HepG2 (cell line): Measurements from ENCODE around the gene OST4. TPM values are rescaled to one million over a fixed set of nuclear protein-coding genes. Genes with fewer than 3 reads are reported as not detected.

Experiments
- ATAC-seq: fragments of 200-7000 bp; cut with Tn5 transposase; 3 replicates; pipeline ENCODE4 v1.9.1; 2020; ENCODE audit warnings: mild to moderate bottlenecking, moderate library complexity
- BruUV-seq: library from RNA; stranded (reverse); fragments of 400-500 nt; replicated peaks from 2 replicates; lab custom pipeline; 2021; lab: Mats Ljungman, UMichigan
- CTCF ChIA-PET: fragments of 300-600 bp; formaldehyde crosslinking; extraction: SDS; loops from one replicate; lab custom pipeline; 2021; ENCODE audit warnings: low total read pairs, inconsistent platforms, low intra/inter-chr PET ratio; lab: Yijun Ruan, JAX
- POLR2A ChIA-PET: fragments of 350-600 bp; sonication (Branson Sonifier 250); formaldehyde crosslinking; loops from one replicate; lab custom pipeline; 2020; ENCODE audit warnings: antibody characterized with exemption, inconsistent platforms; lab: Yijun Ruan, JAX
- DNase-seq: peaks from one replicate; pipeline ENCODE4 v3.0.0-alpha.2; 2015; ENCODE audit warnings: low spot score
- FAIRE-seq: peaks from 3 replicates; lab custom pipeline; 2011; peaks lifted over from hg19 to GRCh38; lab: Jason Lieb, UNC
- H2AFZ ChIP-seq: one replicate; pipeline ENCODE4 v1.6.1; 2011; ENCODE audit warnings: low read length, inconsistent platforms
- H3K27ac ChIP-seq: fragments of 300-600 bp; 3 replicates; pipeline ENCODE4 v1.8.0; 2011; ENCODE audit warnings: mixed run types, mild to moderate bottlenecking, mixed read lengths, low read length, inconsistent platforms; ENCODE audit not compliant: insufficient read depth; ENCODE audit errors: extremely low read length
- H3K27me3 ChIP-seq, 2 experiments: fragments of 200-600 bp in 1 of 2; 2 replicates in 1 of 2; 3 replicates in 1 of 2; pipeline versions ENCODE4 v1.6.0 to v1.8.0; 2011; ENCODE audit warnings: low read length in 2 of 2, mild to moderate bottlenecking in 2 of 2, moderate library complexity in 2 of 2, inconsistent platforms in 1 of 2; ENCODE audit not compliant: insufficient read depth in 2 of 2, control insufficient read depth in 1 of 2
- H3K36me3 ChIP-seq, 2 experiments: fragments of 200-600 bp in 1 of 2; replicated peaks in 1 of 2; 2 replicates in 1 of 2; 3 replicates in 1 of 2; pipeline versions ENCODE4 v1.5.1 to v1.8.0; 2011; ENCODE audit warnings: low read length in 2 of 2, inconsistent platforms in 1 of 2; ENCODE audit not compliant: insufficient read depth in 2 of 2, control insufficient read depth in 1 of 2
- H3K4me1 ChIP-seq: 2 replicates; pipeline ENCODE4 v1.5.1; 2012; ENCODE audit warnings: low read length, inconsistent platforms; ENCODE audit not compliant: insufficient read depth
- H3K4me2 ChIP-seq: 2 replicates; pipeline ENCODE4 v1.6.0; 2011; ENCODE audit warnings: low read depth, low read length, inconsistent platforms
- H3K4me3 ChIP-seq, 3 experiments: fragments of 200-600 bp in 1 of 3; sonication (generic), shearing (Covaris generic) in 1 of 3; replicated peaks in 1 of 3; 2 replicates each; pipeline ENCODE4 v1.5.1; 2011 to 2016; ENCODE audit warnings: low read length in 3 of 3, inconsistent platforms in 2 of 3, low read depth in 2 of 3, mild to moderate bottlenecking in 2 of 3, control low read depth in 1 of 3, mixed read lengths in 1 of 3; ENCODE audit not compliant: insufficient read depth in 1 of 3
- H3K79me2 ChIP-seq: one replicate; pipeline ENCODE4 v1.6.1; 2011; ENCODE audit warnings: low read length, inconsistent platforms; ENCODE audit not compliant: insufficient read depth
- H3K9ac ChIP-seq: 2 replicates; pipeline ENCODE4 v1.6.0; 2011; ENCODE audit warnings: mild to moderate bottlenecking, low read depth, low read length, inconsistent platforms; ENCODE audit not compliant: insufficient read depth
- H3K9me3 ChIP-seq: 2 replicates; pipeline ENCODE4 v1.5.1; 2012; ENCODE audit warnings: mild to moderate bottlenecking, low read length
- H4K20me1 ChIP-seq: 2 replicates; pipeline ENCODE4 v1.6.0; 2011; ENCODE audit warnings: inconsistent platforms, mild to moderate bottlenecking, low read length, moderate library complexity; ENCODE audit not compliant: insufficient read depth
- NFIB ChIP-seq: sonication (generic); formaldehyde crosslinking; IDR thresholded peaks from 2 replicates; pipeline ENCODE4 v1.9.0; 2021; ENCODE audit warnings: missing genetic modification reagents, mild to moderate bottlenecking, borderline replicate concordance
- ZBTB7A ChIP-seq: sonication (generic); formaldehyde crosslinking; IDR thresholded peaks from 2 replicates; pipeline ENCODE4 v1.8.0; 2022; ENCODE audit warnings: mild to moderate bottlenecking, missing genetic modification reagents
- ZNF251 ChIP-seq: sonication (generic); formaldehyde crosslinking; IDR thresholded peaks from 2 replicates; pipeline ENCODE4 v1.9.0; 2021; ENCODE audit warnings: mild to moderate bottlenecking, missing genetic modification reagents
- ZNF607 ChIP-seq: sonication (generic); formaldehyde crosslinking; IDR thresholded peaks from 2 replicates; pipeline ENCODE4 v1.5.1; 2020; ENCODE audit warnings: missing genetic modification reagents, mild to moderate bottlenecking, borderline replicate concordance
- ZNF772 ChIP-seq: sonication (generic); formaldehyde crosslinking; IDR thresholded peaks from 2 replicates; pipeline ENCODE4 v1.5.0; 2020; ENCODE audit warnings: mild to moderate bottlenecking, missing genetic modification reagents
- ZSCAN21 ChIP-seq: sonication (generic); formaldehyde crosslinking; IDR thresholded peaks from 2 replicates; pipeline ENCODE4 v1.8.0; 2022; ENCODE audit warnings: mild to moderate bottlenecking, missing genetic modification reagents, moderate library complexity, borderline replicate concordance
- WGBS: methylation state at CpG from one replicate; pipeline ENCODE4 v1.1.6; 2017; ENCODE audit warnings: low lambda C conversion rate; 5-methylcytosine and 5-hydroxymethylcytosine counted together
- in situ Hi-C: cut with HindIII; loops from 2 replicates; pipeline ENCODE4 v1.10.0; 2017; ENCODE audit warnings: low pct_unique_long_range_greater_than_20kb; ENCODE audit not compliant: extremely low pct_ligation_motif_present
- intact Hi-C: fragments of 100-400 bp; cut with micrococcal nuclease; formaldehyde crosslinking; loops from one replicate; pipeline ENCODE4 v1.10.0; 2022; ENCODE audit not compliant: unreplicated experiment
- polyA plus RNA-seq, 8 experiments: library from polyadenylated mRNA; depleted of rRNA in 3 of 8; stranded (reverse) in 7 of 8; unstranded in 1 of 8; fragments of >200 nt; fragmentation: Illumina TruSeq in 4 of 8; extraction: Trizol in 4 of 8; gene quantifications; 2 replicates each; pipeline versions ENCODE4 v1.2.1 to v1.2.3, GENCODE V29; 2011 to 2016; ENCODE audit warnings: low read depth in 4 of 8, missing spikeins in 1 of 8, mixed read lengths in 1 of 8; ENCODE audit not compliant: insufficient read depth in 1 of 8
- total RNA-seq, 5 experiments: library from RNA; depleted of rRNA; stranded (reverse); fragments of >200 nt; fragmentation: Illumina TruSeq; extraction: Trizol; gene quantifications; 2 replicates each; pipeline ENCODE4 v1.2.3, GENCODE V29; 2016; ENCODE audit warnings: low read depth in 1 of 5
- TF ChIP-seq, protein P1 (sequence below): IDR thresholded peaks from 2 replicates; pipeline ENCODE4 v1.6.1; 2016; ENCODE audit warnings: control low read depth
- TF ChIP-seq, protein P2 (sequence below): sonication (generic); formaldehyde crosslinking; IDR thresholded peaks from 2 replicates; pipeline ENCODE4 v1.5.1; 2020; ENCODE audit warnings: missing genetic modification reagents, mild to moderate bottlenecking, borderline replicate concordance

The OST4 gene
- total and polyA plus RNA-seq, 2 of the 13 experiments (the other 11 are each of a cell fraction or from before 2014, with no cell fraction given) = 498 to 584 TPM

DNA sequence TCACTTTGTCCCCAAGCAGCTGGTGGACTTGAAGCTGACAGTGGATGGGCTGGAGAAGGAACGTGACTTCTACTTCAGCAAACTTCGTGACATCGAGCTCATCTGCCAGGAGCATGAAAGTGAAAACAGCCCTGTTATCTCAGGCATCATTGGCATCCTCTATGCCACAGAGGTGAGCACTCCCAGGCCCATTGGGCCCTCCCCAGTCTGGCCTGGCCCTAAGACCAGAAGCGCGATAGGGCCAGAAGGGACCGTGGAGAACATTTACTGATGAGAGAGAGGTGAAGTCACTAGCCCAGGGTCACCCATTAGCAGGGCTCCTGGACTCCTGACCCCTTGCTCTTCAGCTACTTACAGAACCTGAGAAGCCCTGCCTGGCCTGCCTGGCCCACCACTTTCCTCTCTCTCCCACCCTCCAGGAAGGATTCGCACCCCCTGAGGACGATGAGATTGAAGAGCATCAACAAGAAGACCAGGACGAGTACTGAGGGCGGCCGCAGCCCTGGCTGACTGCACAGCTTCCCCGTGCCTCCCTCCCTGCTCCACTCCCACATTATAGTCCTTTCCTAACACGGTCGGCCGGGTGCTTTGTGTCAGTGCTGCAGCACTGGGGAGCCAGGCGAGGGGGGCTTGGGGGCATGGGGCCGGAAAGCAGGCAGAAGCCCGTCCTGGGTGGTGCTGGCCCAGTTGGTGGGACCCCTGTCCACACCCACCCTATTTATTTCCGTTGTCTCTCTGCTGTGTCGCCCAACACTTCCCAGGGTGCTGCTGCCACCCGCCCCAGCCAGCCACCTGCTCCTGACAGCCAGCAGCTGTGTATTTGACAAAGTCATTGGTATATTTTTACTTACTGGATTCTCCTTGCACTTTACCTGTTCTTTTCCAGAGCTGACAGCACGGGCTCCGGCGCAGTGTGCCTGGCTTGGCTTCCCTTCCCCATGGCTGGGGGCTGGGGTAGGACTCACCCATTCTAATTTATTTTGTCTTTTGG, 45.3 kb downstream of the OST4 start:
- in situ Hi-C loops (no loop called here), intact Hi-C loops (no loop called here)
- Histone ChIP-seq H3K9ac (no peak overlapping the region), H3K79me2 (peaks cover 3% of the 10 kb centered on the region), H3K9me3 (no peaks in the 10 kb centered on the region), H3K36me3 (peaks cover 3 to 20% of the 10 kb centered on the region in 2 experiments; a peak in 4 of 5 replicates), H3K4me2 (no peak overlapping the region), H3K4me3 (no peak overlapping the region), H3K27ac (no peak overlapping the region), H3K4me1 (peaks cover 33% of the 10 kb centered on the region), H4K20me1 (no peaks in the 10 kb centered on the region), H3K27me3 (no peaks in the 10 kb centered on the region), H2AFZ (no peak overlapping the region)
- BruUV-seq = no TSS peak
- ATAC-seq (no peak), FAIRE-seq (no peak), DNase-seq (no peak)
- WGBS = 96% methylated on average over 24 of the region's 24 CpGs
- ChIA-PET POLR2A (no interaction called here), CTCF (no interaction called here)
- TF ChIP-seq ZBTB7A (CRISPR knock-in tag) (peak; percentile 33; the same call in 1 of the 2 replicates), ZSCAN21 (no peak)

DNA sequence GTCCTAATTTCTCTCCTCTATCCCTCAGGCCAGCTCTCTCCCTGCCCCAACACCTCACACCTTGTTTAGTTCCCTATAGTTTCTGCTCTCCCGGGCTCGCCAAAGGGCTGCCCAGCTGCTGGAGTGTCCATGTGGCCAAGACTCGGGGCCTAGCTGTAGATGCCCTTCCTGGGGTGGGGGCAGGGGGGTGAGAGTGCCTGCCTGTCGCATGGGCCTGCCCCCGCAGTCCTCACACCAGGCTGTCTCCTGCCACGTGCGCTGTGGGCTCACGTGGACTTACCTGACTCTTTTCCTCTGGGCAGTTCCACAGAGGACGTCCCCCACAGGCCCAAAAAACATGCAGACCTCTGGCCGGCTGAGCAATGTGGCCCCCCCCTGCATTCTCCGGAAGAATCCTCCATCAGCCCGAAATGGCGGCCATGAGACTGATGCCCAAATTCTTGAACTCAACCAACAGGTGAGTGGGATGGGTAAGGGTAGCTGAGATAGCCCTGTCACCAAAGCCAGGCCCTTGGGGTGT, 46.1 kb downstream of the OST4 start:
- Histone ChIP-seq H2AFZ (no peak overlapping the region), H3K36me3 (peaks cover 3 to 20% of the 10 kb centered on the region in 2 experiments; a peak in 4 of 5 replicates), H3K4me3 (no peak overlapping the region), H3K79me2 (peaks cover under 1% of the 10 kb centered on the region), H3K4me2 (no peak overlapping the region), H3K4me1 (peaks cover 33% of the 10 kb centered on the region), H3K27me3 (no peaks in the 10 kb centered on the region), H3K27ac (no peak overlapping the region), H3K9ac (no peak overlapping the region), H4K20me1 (no peaks in the 10 kb centered on the region), H3K9me3 (no peaks in the 10 kb centered on the region)
- POLR2A ChIA-PET = no interaction called here
- CTCF ChIA-PET = no interaction called here
- DNase-seq (no peak), FAIRE-seq (no peak), ATAC-seq (no peak)
- intact Hi-C loops = no loop called here
- TF ChIP-seq ZNF772 (CRISPR knock-in tag) (no peak), ZNF607 (no peak), NFIB (CRISPR knock-in tag) (peak; percentile 23; the same call in 1 of the 2 replicates), ZNF251 (CRISPR knock-in tag) (no peak)
- TF ChIP-seq, protein P1, sequence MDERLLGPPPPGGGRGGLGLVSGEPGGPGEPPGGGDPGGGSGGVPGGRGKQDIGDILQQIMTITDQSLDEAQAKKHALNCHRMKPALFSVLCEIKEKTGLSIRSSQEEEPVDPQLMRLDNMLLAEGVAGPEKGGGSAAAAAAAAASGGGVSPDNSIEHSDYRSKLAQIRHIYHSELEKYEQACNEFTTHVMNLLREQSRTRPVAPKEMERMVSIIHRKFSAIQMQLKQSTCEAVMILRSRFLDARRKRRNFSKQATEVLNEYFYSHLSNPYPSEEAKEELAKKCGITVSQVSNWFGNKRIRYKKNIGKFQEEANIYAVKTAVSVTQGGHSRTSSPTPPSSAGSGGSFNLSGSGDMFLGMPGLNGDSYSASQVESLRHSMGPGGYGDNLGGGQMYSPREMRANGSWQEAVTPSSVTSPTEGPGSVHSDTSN (CRISPR knock-in tag) = no peak
- TF ChIP-seq, protein P2, sequence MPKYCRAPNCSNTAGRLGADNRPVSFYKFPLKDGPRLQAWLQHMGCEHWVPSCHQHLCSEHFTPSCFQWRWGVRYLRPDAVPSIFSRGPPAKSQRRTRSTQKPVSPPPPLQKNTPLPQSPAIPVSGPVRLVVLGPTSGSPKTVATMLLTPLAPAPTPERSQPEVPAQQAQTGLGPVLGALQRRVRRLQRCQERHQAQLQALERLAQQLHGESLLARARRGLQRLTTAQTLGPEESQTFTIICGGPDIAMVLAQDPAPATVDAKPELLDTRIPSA = no peak
- WGBS = 95% methylated on average over 11 of the region's 13 CpGs
- in situ Hi-C loops = no loop called here
- BruUV-seq = no TSS peak
